GM19239 (cell line): ENCODE results near the gene NME9.
"Not testable (repeated sequence)": the region's sequence is repeated elsewhere in the genome, so short reads cannot be mapped to it uniquely, and the experiment has no call there.

Experiments used
- DNase-seq: peaks from one replicate; pipeline ENCODE4 v3.0.0; 2011; ENCODE audit warnings: low spot score; ENCODE audit not compliant: insufficient read length
- FAIRE-seq: peaks from 2 replicates; lab custom pipeline; 2011; peaks lifted over from hg19 to GRCh38; lab: Jason Lieb, UNC

The NME9 gene, protein sequence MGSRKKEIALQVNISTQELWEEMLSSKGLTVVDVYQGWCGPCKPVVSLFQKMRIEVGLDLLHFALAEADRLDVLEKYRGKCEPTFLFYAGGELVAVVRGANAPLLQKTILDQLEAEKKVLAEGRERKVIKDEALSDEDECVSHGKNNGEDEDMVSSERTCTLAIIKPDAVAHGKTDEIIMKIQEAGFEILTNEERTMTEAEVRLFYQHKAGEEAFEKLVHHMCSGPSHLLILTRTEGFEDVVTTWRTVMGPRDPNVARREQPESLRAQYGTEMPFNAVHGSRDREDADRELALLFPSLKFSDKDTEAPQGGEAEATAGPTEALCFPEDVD

DNA sequence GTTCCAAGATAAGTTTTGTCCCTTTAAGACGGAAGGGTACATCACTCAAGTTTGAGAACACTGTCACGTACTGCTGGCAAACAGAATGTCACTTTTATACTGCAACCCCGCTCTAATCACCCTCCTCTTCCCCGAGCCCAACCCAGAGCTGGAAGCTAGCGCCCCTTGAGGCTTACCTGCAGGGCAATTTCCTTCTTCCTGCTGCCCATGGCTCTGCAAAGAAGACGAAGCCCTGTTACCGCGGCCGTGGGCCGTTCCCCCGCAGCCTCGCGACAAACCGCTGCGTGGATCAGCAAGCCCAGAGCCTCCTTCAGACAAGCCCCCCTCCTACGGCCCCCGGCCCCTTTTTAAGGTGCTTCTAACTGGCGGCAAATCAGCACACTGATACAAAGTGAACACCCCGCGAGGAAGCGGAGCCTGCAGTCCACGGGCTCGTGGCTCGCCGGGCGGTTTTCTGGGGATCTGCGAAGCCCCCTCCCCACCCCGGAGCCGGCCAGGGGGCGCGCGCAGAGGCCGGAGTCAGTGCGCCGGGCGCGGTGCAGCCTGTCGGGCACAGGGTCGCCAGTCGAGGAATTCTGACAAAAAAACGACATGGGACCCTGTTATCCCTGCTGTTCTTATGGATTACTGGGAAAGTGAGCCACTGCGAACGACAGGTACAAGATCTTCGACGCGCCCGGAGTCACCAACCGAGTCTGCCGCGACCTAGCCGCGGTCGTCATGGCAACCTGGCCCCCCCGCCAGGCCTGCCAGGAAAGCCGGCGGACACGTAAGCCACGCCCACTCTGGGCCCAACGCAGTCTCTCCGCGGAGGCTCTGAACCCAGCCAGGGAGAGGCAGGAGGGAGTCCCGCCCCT lies at the start of gene NME9:
Gene NME9 (minus strand): TSS at position 725 of the 857 bp plus-strand sequence. CDS start 516 bp downstream, at position 209.
- DNase-seq, result peak; percentile 59
- peak; percentile 82 for FAIRE-seq

DNA sequence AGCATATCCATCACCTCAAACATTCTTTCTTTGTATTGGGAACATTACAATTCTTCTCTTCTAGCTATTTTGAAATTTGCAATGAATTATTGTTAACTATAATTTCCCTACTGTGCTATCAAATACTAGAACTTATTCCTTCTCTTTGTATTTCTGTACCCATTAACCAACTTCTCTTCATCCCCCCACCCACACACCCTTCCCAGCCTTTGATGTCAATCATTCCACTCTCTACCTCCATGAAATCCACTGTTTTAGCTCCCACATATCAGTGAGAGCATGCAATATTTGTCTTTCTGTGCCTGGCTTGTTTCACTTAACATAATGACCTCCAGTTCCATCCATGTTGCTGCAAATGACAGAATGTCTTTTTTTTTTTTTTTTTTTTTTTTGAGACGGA lies 49.3 kb upstream of the NME9 start:
- no peak for FAIRE-seq
- no peak for DNase-seq

DNA sequence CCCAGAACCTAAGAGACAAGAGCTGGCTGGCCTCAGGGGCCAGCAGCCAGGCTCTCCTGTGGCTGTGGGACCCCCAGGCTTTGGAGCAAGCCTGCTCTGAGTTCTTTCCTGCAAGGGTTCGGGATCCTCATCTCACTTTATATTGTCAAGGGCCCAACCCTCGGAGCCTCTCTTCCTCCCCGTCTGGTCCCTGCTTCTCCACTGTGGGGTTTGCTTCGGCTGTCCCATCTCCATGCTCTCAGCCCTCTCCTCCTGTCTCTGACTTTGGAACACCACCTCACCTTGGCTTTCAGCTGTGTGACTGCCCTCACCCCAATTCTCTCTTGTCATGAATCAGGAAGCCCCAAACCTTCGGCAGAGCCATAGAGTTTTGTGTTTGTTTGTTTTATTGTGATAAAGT lies 48.7 kb upstream of the NME9 start:
- FAIRE-seq (no peak), DNase-seq (no peak)

DNA sequence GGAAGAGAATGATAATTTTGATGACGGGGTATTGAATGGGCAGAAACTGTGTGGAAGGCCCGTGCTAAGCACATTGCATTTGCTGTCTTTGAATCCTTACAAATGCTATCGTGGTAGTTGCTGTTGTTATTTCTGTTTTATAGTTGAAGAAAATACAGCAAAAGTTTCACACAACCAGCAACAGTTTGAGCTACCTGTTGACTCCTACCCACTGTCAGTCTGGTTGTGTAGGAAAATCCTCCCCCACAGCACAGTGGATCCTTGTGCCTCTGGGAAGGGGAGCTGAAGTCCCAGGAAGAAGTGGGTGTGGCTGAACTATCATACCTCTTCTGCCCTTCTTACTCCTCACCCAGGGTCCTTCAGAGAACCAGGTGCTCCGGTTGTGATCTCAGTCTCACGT lies 48.2 kb upstream of the NME9 start:
- FAIRE-seq (no peak), DNase-seq (no peak)

DNA sequence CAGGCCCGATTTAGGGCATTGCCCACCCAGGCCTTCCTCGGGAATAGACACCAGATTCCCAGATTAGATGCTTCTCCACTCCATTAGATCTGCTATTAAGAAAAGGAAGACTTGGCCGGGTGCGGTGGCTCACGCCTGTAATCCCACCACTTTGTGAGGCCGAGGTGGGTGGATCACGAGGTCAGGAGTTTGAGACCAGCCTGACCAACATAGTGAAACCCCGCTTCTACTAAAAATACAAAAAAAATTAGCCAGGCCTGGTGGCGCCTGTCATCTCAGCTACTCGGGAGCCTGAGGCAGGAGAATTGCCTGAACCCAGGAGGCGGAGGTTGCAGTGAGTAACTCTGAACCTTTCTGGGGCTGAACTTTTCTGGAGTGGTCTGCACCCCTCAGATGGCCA lies 47.6 kb upstream of the NME9 start:
- DNase-seq, FAIRE-seq: not testable (repeated sequence)

DNA sequence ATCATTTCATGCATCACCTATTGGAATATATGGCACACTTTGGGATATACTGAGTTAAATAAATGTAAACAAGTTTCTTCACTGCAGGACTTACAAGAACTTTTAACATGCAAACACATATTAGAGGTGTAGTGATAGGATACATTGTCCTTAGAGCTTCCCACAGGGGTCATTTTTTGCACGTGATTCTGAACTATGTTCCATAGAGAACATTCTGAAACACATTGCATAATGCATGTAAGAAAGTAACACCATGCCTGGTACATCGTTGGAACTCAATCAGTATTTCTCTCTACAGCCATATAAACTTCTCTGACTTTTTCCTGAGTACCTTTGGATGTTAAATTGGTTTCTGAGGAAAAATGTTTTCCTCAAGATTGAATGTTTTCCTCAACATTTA lies 47.0 kb upstream of the NME9 start:
- DNase-seq (no peak), FAIRE-seq (no peak)

DNA sequence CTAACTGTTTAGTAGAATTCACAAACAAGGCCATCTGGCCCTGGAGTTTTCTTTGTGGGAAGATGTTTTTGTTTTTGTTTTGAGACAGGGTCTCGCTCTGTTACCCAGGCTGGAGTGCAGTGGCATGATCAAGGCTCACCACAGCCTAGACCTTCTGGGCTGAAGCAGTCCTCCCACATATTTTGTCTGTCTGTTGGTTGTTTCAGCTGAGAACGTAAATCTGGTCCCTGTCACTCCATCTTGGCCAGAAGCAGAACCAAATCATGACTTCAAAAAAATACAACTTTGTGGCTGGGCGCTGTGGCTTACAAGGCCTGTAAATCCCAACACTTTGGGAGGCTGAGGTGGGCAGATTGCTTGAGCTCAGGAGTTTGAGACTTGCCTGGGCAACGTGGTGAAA lies 45.8 kb upstream of the NME9 start:
- FAIRE-seq (no peak), DNase-seq (no peak)

DNA sequence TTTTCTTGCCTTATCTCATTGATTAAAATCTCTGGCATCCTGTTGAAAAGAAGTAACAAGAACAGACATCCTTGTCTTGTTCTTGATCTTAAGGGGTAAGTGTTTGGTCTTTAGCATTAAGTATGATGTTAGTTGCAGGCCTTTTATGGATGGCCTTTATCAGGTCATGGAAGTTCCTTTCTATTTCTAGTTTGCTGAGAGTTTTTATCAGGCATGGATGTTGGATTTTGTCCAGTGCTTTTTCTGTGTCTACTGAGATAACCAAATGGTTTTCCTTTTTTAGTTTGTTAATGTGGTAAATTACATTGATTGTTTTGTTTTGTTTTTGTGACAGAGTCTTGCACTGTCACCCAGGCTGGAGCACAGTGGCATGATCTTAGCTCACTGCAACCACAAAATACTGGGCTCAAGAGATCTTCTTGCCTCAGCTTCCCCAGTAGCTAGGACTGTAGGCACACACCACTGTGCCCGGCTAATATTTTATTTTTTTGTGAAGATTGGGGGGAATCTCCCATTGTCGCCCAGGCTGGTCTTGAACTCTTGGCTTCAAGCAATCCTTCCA lies 45.0 kb upstream of the NME9 start:
- no peak for DNase-seq
- FAIRE-seq, result no peak

DNA sequence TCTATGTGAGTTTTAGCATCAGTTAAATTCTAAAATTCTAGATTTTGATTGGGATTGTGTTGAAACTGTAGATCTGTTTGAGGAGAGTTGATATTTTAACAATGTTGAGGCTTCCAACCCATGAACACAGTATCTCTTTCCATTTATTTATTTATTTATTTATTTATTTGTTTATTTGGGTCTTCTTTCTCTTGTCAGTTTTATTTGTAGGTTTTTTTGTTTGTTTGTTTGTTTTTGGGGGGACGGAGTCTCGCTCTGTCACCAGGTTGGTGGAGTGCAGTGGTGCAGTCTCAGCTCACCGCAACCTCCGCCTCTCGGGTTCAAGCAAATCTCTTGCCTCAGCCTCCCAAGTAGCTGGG lies 44.1 kb upstream of the NME9 start:
- DNase-seq (no peak), FAIRE-seq (no peak)

DNA sequence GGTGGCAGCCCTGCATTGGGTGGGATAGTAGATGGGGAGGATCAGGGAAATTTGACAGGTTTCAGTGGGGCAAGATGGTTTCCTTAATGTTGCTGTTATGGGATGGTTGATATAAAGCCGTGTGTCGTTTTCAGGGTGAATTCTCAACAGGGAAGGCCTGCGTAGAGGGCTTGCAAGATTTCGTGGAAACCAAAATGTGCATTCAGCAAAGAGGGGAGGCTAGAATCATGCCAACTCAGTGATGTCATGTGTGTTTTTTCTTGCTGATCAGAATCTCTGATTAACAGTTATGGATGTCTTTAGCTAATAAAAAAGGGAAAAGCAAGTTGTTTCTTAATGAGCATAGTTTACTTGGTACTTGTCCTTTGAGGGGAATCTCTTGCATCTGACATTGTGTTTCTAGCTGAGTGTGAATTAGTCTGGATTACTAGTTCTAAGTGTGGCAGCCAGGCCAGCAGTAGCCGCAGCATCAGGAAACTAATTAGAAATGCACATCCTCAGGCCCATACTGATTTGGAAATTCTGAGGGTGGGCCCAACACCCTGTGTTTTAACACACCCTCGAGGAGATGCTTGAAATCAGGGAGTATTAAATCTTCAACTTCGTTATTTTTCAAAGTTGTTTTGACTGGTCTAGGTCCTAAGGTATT lies 43.6 kb upstream of the NME9 start:
- DNase-seq, result no peak
- no peak for FAIRE-seq

DNA sequence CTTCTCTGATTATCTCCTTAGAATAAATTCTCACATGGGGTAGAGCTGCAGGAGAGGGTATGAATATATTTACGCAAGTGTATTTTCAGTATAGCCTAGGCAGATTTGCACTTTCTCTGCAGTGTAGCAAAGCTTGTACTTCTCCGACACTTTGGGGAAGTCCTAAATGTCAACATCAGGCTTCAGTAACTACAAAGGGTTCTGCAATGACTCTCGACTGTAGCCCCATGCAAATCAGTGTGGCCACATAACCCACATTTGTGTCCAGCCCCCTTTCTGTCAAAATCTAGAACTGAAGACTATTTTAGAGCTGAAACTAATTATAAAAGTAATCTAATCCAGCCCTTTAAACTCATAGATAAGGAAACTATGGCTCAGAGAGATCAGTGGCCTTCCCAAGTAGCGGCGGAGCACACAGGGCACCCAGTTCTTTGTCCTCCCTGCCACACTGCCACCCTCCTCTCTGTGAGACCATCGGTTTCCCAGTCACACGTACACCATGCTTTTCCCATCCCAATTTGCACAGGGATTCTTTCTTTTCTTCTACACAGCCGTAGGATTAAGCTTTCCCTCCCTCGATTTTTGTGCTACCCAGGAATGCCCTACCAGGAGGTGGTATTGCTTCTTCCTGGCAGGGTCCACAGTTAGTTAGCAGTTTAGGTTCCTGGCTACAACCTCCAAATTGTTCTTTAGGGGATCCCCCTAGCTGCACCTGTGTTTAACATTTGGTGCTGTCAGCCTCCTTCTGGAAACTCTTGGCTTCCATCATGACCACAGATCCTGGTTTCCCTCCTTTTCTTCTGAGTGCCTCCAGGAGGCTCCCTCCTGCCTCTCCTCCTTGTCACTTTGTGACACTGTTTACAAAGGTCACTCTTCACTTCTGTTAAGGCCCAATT lies 41.7 kb upstream of the NME9 start:
- peak; percentile 52 for DNase-seq
- peak; percentile 93 for FAIRE-seq

DNA sequence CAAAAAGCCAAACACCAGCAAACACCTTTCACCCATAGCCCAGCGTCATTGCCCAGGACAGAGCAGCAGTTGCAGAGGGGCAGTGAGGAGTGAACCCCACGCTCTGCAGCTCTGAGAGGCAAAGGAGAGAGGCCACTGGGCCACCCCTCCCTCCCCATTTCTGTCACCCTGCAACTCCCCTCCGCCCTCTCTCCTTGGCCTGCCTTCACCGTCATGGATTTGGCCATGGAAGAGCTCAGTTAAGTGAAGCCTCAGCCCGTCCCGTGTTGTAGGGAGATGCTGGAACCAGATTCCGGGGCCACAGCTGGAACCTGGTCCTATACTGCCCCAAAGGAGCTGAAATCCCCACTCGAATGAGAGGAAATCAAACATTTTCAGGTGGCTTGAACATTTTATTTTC lies 40.7 kb upstream of the NME9 start:
- DNase-seq (no peak), FAIRE-seq (no peak)

DNA sequence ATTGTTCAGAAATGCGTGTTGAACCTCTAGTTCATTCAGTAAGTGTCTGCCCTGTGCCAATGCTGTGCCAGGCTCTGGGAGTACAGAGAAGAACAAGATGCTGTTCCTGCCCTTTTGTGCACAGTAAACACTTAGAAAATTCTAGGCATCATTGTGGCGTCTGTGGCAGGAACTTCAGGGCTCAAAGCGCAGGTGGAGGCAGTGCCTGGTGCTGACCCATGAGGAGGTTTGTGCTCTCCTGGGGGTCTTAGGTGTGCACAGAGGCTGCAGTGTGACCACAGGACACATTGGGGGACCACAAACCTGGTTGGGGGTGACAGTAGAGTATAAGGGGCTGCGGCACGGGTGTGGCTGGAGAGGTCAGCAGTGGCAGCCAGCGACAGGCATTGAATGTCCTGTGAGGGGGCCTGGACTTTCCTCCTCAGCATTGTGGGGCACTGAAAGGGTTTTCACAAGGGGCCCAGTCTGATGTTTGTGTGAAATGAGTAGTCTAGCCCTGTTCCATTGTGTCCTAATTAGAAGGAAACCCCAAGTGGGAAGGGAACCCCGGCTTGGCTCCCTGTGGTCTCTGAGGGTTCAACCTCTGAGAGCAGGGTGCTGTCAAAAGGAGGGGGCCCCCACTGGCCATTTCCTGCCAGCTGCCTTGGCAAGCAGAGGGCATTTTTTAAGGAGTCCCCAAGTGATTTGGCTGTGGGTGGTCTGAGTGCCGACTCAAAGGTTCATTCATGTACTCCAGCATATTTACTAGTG lies 39.7 kb upstream of the NME9 start:
- no peak for DNase-seq
- FAIRE-seq, result no peak

DNA sequence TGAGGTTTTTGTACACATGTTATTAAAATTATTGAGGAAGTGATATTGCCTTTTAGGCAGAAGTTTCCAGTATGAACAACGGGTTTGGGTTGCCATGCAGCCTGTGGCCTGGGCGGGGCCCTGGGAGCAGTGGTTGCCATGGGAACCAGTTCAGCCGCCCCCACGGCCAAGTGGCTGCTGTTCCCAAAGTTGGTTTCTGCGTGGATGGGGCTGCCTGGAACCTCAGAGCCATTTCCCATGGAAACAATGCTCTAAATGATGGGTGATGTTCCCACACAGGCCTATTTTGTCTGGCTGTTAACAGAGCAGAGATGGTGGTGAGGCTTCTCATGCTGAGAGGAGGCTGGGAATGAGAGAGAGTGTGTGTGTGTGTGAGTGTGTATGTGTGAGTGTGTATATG lies 38.3 kb upstream of the NME9 start:
- no peak for DNase-seq
- FAIRE-seq, result no peak

DNA sequence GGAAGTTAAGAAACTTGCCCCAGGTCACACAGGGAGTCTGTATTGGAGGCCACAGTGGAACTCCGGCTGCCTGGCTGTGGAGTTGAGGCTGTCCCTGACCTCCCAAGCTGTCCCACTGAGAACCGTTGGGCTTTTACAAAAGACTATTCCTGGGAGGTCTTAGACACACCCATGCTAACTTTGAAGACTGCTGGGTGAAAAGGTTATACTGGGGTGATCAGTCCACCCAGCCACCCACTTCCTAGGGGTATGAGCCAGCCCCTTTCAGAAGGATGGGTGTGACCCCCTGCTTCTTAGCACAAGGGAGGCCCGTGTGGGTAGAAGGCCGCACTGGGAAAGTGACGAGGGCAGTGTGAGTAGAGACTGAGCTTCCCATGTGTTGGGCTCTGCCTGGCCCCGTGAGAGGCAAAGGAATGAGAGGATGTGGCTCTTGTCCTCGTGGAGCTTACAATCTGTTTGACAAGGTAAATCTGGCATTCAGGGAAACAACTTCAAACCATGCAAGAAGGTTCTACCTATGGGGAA lies 37.7 kb upstream of the NME9 start:
- DNase-seq, result no peak
- no peak for FAIRE-seq

DNA sequence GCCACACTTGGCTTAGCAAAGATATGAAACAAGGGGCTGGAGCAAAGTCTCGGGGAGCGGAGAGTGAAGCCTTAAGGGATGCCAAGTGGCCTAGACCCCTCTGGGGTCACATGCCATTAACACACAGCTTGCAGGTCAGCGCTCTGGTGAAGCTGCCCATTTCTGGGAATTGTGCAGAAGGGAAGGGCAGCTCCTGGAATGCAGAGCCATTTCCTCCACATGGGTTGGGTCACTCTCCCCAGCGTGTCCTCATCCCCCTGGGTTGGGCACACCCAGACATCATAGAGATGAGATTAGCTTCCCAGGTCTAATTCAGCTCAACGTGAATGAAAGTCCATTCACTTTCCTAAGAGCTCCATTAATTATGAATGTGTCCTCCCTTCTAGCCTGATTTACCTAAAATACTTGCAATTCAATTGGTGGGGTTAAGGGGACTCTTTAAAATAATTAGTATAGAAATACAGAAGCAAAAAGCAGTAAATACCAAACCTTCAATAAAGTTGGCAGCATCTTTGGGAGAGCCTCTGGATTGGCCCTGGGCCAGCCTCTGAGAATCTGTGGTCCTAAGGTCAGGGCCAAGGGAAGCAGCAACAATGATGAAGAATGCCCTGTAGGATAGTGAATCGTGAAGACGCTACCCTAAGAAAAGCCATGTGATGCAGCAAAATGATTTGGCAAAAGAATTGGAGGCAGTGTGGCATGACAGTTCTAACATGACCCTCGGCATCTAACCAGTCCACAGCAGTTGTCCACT lies 36.5 kb upstream of the NME9 start:
- DNase-seq (no peak), FAIRE-seq (no peak)

DNA sequence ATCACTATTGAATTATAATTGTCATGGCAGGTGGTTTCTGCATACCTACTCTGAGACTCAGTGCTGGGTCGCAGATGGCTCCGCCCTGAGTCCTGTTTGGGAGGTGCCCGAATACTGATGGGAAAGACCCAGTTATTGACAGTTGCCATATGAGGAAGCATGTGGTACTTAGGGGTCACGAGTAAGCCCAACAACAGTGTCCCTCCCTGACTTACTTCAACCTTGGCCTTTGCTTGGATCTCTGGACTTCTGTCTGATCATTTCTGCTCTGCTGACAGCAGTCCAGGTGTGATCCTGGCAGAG lies 35.6 kb upstream of the NME9 start:
- DNase-seq (no peak), FAIRE-seq (no peak)
